K562 (cell line): ENCODE measurements around the gene SNRPD2. TPM values are rescaled to one million over a fixed set of nuclear protein-coding genes. Genes with fewer than 3 reads are reported as not detected.

Experiments
- ATAC-seq: fragments of 200-7000 bp; cut with Tn5 transposase; 3 replicates; pipeline ENCODE4 v1.9.1; 2020; ENCODE audit warnings: moderate library complexity
- BruUV-seq: library from RNA; stranded (reverse); fragments of 400-500 nt; replicated peaks from 2 replicates; lab custom pipeline; 2021; lab: Mats Ljungman, UMichigan
- CTCF ChIA-PET: fragments of 300-600 bp; formaldehyde crosslinking; extraction: SDS; loops from one replicate; lab custom pipeline; 2021; ENCODE audit warnings: low intra/inter-chr PET ratio; lab: Yijun Ruan, JAX
- POLR2A ChIA-PET: fragments of 300-600, 350-650 bp; sonication (Branson Sonifier 250); formaldehyde crosslinking; extraction: SDS; loops from one replicate; lab custom pipeline; 2021; ENCODE audit warnings: antibody characterized with exemption, inconsistent platforms; lab: Yijun Ruan, JAX
- DNase-seq, 4 experiments: peaks; one replicate each; pipeline versions ENCODE4 v3.0.0 to v3.0.0-alpha.2; 2011 to 2018; ENCODE audit warnings: low spot score in 3 of 4, mixed read lengths in 3 of 4; ENCODE audit errors: extremely low read depth in 1 of 4
- FAIRE-seq: peaks from 2 replicates; lab custom pipeline; 2011; peaks lifted over from hg19 to GRCh38; lab: Jason Lieb, UNC
- H2AFZ ChIP-seq: 2 replicates; pipeline ENCODE4 v1.6.0; 2011; ENCODE audit warnings: low read depth, low read length, control low read depth, inconsistent platforms
- H3K27ac ChIP-seq: fragments of 200-600 bp; 3 replicates; pipeline ENCODE4 v1.8.0; 2011; ENCODE audit warnings: low read depth, mild to moderate bottlenecking, control low read depth, inconsistent platforms, low read length, moderate library complexity, mixed read lengths; ENCODE audit errors: extremely low read depth
- H3K27me3 ChIP-seq, 2 experiments: fragments of 300-600 bp in 1 of 2; 2 replicates in 1 of 2; 3 replicates in 1 of 2; pipeline versions ENCODE4 v1.6.0 to v1.8.0; 2011; ENCODE audit warnings: inconsistent platforms in 2 of 2, low read length in 2 of 2, mild to moderate bottlenecking in 1 of 2, mixed read lengths in 1 of 2, moderate library complexity in 1 of 2; ENCODE audit not compliant: control insufficient read depth in 2 of 2, insufficient read depth in 2 of 2
- H3K36me3 ChIP-seq: fragments of 300-600 bp; 3 replicates; pipeline ENCODE4 v1.8.0; 2011; ENCODE audit warnings: mild to moderate bottlenecking, low read length, inconsistent platforms; ENCODE audit not compliant: control insufficient read depth, insufficient read depth
- H3K4me1 ChIP-seq, 2 experiments: fragments of 200-600 bp in 1 of 2; replicated peaks in 1 of 2; 2 replicates in 1 of 2; 3 replicates in 1 of 2; pipeline versions ENCODE4 v1.5.1 to v1.8.0; 2011; ENCODE audit warnings: inconsistent platforms in 2 of 2, low read length in 2 of 2, mild to moderate bottlenecking in 1 of 2, mixed read lengths in 1 of 2, moderate library complexity in 1 of 2; ENCODE audit not compliant: control insufficient read depth in 2 of 2, insufficient read depth in 2 of 2
- H3K4me2 ChIP-seq: 2 replicates; pipeline ENCODE4 v1.6.1; 2011; ENCODE audit warnings: low read length, control low read depth, inconsistent platforms, mixed read lengths; ENCODE audit not compliant: insufficient read depth
- H3K4me3 ChIP-seq: fragments of 200-600 bp; sonication (generic), shearing (Covaris generic); 2 replicates; pipeline ENCODE4 v1.5.1; 2016; ENCODE audit warnings: control low read depth, inconsistent platforms
- H3K79me2 ChIP-seq: fragments of 200-600 bp; 3 replicates; pipeline ENCODE4 v1.8.0; 2011; ENCODE audit warnings: low read length, inconsistent platforms; ENCODE audit not compliant: control insufficient read depth, insufficient read depth
- H3K9ac ChIP-seq, 2 experiments: 2 replicates each; pipeline versions ENCODE4 v1.6.0 to v1.6.1; 2011; ENCODE audit warnings: low read depth in 2 of 2, low read length in 2 of 2, control low read depth in 1 of 2, inconsistent platforms in 1 of 2, mild to moderate bottlenecking in 1 of 2, mixed read lengths in 1 of 2; ENCODE audit not compliant: insufficient read depth in 1 of 2
- H3K9me1 ChIP-seq: one replicate; pipeline ENCODE4 v1.6.0; 2011; ENCODE audit warnings: inconsistent platforms, mild to moderate bottlenecking, low read length, moderate library complexity; ENCODE audit not compliant: control insufficient read depth, insufficient read depth
- H3K9me3 ChIP-seq: replicated peaks from 2 replicates; pipeline ENCODE4 v1.5.1; 2011; ENCODE audit warnings: low read depth, low read length, inconsistent platforms; ENCODE audit not compliant: control insufficient read depth, insufficient read depth
- H4K20me1 ChIP-seq: replicated peaks from 2 replicates; pipeline ENCODE4 v1.6.1; 2011; ENCODE audit warnings: low read length, inconsistent platforms, mixed read lengths; ENCODE audit not compliant: control insufficient read depth, insufficient read depth
- CBFA2T3 ChIP-seq: fragments of 450-650 bp; IDR thresholded peaks from 2 replicates; pipeline ENCODE4 v1.6.1; 2017
- ELF2 ChIP-seq: fragments of 250-450 bp; sonication (Bioruptor Pico); IDR thresholded peaks from 2 replicates; pipeline ENCODE4 v1.5.0; 2021; ENCODE audit warnings: mild to moderate bottlenecking
- GTF2E2 ChIP-seq: fragments of 200-800 bp; sonication (Bioruptor generic); IDR thresholded peaks from 2 replicates; pipeline ENCODE4 v1.6.1; 2016; ENCODE audit warnings: missing genetic modification characterization, missing compliant biosample characterization
- NR3C1 ChIP-seq: sonication (generic); formaldehyde crosslinking; IDR thresholded peaks from 2 replicates; pipeline ENCODE4 v1.8.1; 2022; ENCODE audit warnings: missing genetic modification reagents
- NUFIP1 ChIP-seq: fragments of 450-650 bp; IDR thresholded peaks from 2 replicates; pipeline ENCODE4 v1.6.1; 2018; ENCODE audit not compliant: partially characterized antibody
- POLR2H ChIP-seq: IDR thresholded peaks from 2 replicates; pipeline ENCODE4 v1.6.1; 2016; ENCODE audit warnings: missing genetic modification characterization, low read depth, mild to moderate bottlenecking, control low read depth, missing compliant biosample characterization, moderate library complexity
- TFE3 ChIP-seq: fragments of 450-650 bp; formaldehyde crosslinking; IDR thresholded peaks from 2 replicates; pipeline ENCODE4 v1.4.0; 2020; ENCODE audit warnings: mild to moderate bottlenecking, mixed read lengths
- ZBTB33 ChIP-seq: sonication (generic); formaldehyde crosslinking; IDR thresholded peaks from 2 replicates; pipeline ENCODE4 v1.8.1; 2023; ENCODE audit warnings: mild to moderate bottlenecking, missing genetic modification reagents
- ZNF217 ChIP-seq: sonication (generic); formaldehyde crosslinking; IDR thresholded peaks from 2 replicates; pipeline ENCODE4 v1.8.0; 2022; ENCODE audit warnings: mild to moderate bottlenecking, missing genetic modification reagents
- WGBS: fragments of 100-300 bp; shearing (Covaris generic); methylation state at CpG from one replicate; pipeline ENCODE4 v1.1.6; 2016; ENCODE audit warnings: low coverage, mixed read lengths; ENCODE audit not compliant: insufficient coverage; ENCODE audit errors: missing lambda C conversion rate; 5-methylcytosine and 5-hydroxymethylcytosine counted together
- in situ Hi-C: fragments of 300-500 bp; cut with MboI; formaldehyde crosslinking; loops from 4 replicates; pipeline ENCODE4 v1.15.0; 2018; ENCODE audit warnings: inconsistent platforms, mixed read lengths
- intact Hi-C: fragments of 100-400 bp; cut with micrococcal nuclease; formaldehyde crosslinking; loops from 2 replicates; pipeline ENCODE4 v1.14.2; 2022
- polyA plus RNA-seq, 8 experiments: library from polyadenylated mRNA; depleted of rRNA in 4 of 8; stranded (reverse) in 5 of 8; unstranded in 3 of 8; fragments of >200 nt; fragmentation: Nextera tagmentation in 2 of 8; fragmentation: Illumina TruSeq in 1 of 8; extraction: Ambion mirVana in 2 of 8; extraction: Trizol in 1 of 8; gene quantifications; 2 replicates each; pipeline versions ENCODE4 v1.2.1 to v1.2.3, GENCODE V29; 2011 to 2014; ENCODE audit warnings: inconsistent platforms in 1 of 8, missing spikeins in 1 of 8
- total RNA-seq, 7 experiments: library from RNA; depleted of rRNA in 6 of 7; stranded (reverse); fragments of >200 nt in 6 of 7; fragmentation: Illumina TruSeq in 2 of 7; extraction: Trizol in 2 of 7; gene quantifications; 2 replicates each; pipeline versions ENCODE4 v1.2.1 to v1.2.3, GENCODE V29; 2011 to 2021; ENCODE audit warnings: low replicate concordance in 1 of 7

Gene SNRPD2
- total and polyA plus RNA-seq, 9 of the 15 experiments (the other 6 are each of a cell fraction or from before 2014, with no cell fraction given), result 728 to 4,411 (median 1,029) TPM

- TF ChIP-seq ELF2 (CRISPR knock-in tag) (no peak), POLR2H (tag) (peak; percentile 94), NUFIP1 (no peak), CBFA2T3 (peak; percentile 55), GTF2E2 (tag) (peak; percentile 73; the same call in 1 of the 2 replicates), ZNF217 (CRISPR knock-in tag) (no peak), NR3C1 (CRISPR knock-in tag) (no peak)
Observed at GRCh38 chr19:45739498-45740439, 48.0 kb upstream of the SNRPD2 start (continued).

GRCh38 chr19:45733160-45733810, 41.5 kb upstream of the SNRPD2 start, which contains the start of gene MEIOSIN:
Gene MEIOSIN, plus strand, starts transcription at chr19:45733439. Its CDS starts 1,938 bp downstream, at chr19:45735377.
- ATAC-seq, result no peak
- Histone ChIP-seq H3K9ac (no peak within 1 kb of the TSS), H4K20me1 (peaks cover 5% of the 10 kb centered on the region; the same call in 1 of the 2 replicates), H3K27me3 (no peaks in the 10 kb centered on the region), H2AFZ (peak within 1 kb of the TSS; percentile 38), H3K4me3 (no peak within 1 kb of the TSS), H3K36me3 (no peaks in the 10 kb centered on the region), H3K9me3 (no peaks in the 10 kb centered on the region), H3K9me1 (no peaks in the 10 kb centered on the region), H3K4me2 (no peak within 1 kb of the TSS), H3K4me1 (peaks cover 17 to 45% of the 10 kb centered on the region in 2 experiments), H3K27ac (0 out of 3 replicates have a peak within 1 kb of the TSS, but pooled peaks have one; percentile 10), H3K79me2 (peaks cover 25% of the 10 kb centered on the region)
- in situ Hi-C loops, result no loop called here
- WGBS, result 93% methylated on average over 29 of the region's 59 CpGs
- no peak for DNase-seq
- intact Hi-C loops, result no loop called here
- BruUV-seq, result no TSS peak
- ChIA-PET CTCF (interaction anchor here (0.6 kb wide), 1 partner anchor 1050 kb away, joined by 3 read pairs; no protein-coding TSS in a partner anchor), POLR2A (interaction anchor here (0.6 to 3.8 kb wide), 2 partner anchors 17 to 39 kb away, joined by 3 to 16 read pairs; no protein-coding TSS in a partner anchor)
- FAIRE-seq, result no peak
- peak; percentile 97 for TF ChIP-seq ZBTB33 (CRISPR knock-in tag)
- no peak for TF ChIP-seq TFE3
